Transverse colon (tissue), 4 donors: Measurements from ENCODE around the gene PDE8B. TPM values are rescaled to one million over a fixed set of nuclear protein-coding genes. Genes with fewer than 3 reads are reported as not detected.
"Not testable (repeated sequence)": the region's sequence is repeated elsewhere in the genome, so short reads cannot be mapped to it uniquely, and the experiment has no call there.

Experiments used
- DNase-seq: peaks from one replicate; pipeline ENCODE4 v3.0.0-alpha.2; 2019
- H3K27ac ChIP-seq, 4 donors: fragments of 200-600 bp; sonication (generic); 2 replicates each; pipeline ENCODE4 v1.5.1; 2016 to 2018; ENCODE audit warnings: inconsistent platforms in 4 of 4
- H3K27me3 ChIP-seq: fragments of 200-600 bp; sonication (generic); 2 replicates; pipeline ENCODE4 v1.5.1; 2017; ENCODE audit warnings: inconsistent platforms
- H3K36me3 ChIP-seq, 4 donors: fragments of 200-600 bp; sonication (generic); 2 replicates each; pipeline ENCODE4 v1.5.1; 2017 to 2019; ENCODE audit warnings: inconsistent platforms in 4 of 4
- H3K4me1 ChIP-seq, 4 donors: fragments of 200-600 bp; sonication (generic); 2 replicates each; pipeline ENCODE4 v1.5.1; 2017 to 2020; ENCODE audit warnings: inconsistent platforms in 4 of 4
- H3K4me3 ChIP-seq, 4 donors: fragments of 200-600 bp; sonication (generic); 1 replicate in 1 of 4; 2 replicates in 3 of 4; pipeline versions ENCODE4 v1.5.1 to v1.6.1; 2017 to 2019; ENCODE audit warnings: inconsistent platforms in 4 of 4
- H3K9me3 ChIP-seq, 2 donors: fragments of 200-600 bp; sonication (generic); 2 replicates each; pipeline ENCODE4 v1.5.1; 2017 to 2019; ENCODE audit warnings: inconsistent platforms in 2 of 2
- CTCF ChIP-seq, 5 experiments: fragments of 200-600 bp in 3 of 5; fragments of 450-650 bp in 2 of 5; sonication (generic) in 3 of 5; IDR thresholded peaks; 1 replicate in 2 of 5; 2 replicates in 3 of 5; pipeline ENCODE4 v1.5.1; 2016 to 2017; ENCODE audit warnings: antibody characterized with exemption in 5 of 5, inconsistent platforms in 3 of 5, mild to moderate bottlenecking in 2 of 5, moderate library complexity in 1 of 5
- EP300 ChIP-seq: sonication (generic); formaldehyde crosslinking; IDR thresholded peaks from one replicate; pipeline ENCODE4 v1.6.1; 2017; ENCODE audit warnings: antibody characterized with exemption, low read depth
- POLR2A ChIP-seq: fragments of 450-650 bp; IDR thresholded peaks from one replicate; pipeline ENCODE4 v1.6.1; 2016; ENCODE audit warnings: antibody characterized with exemption, mild to moderate bottlenecking, moderate library complexity
- POLR2AphosphoS5 ChIP-seq, 3 donors: sonication (generic); formaldehyde crosslinking; IDR thresholded peaks; one replicate each; pipeline ENCODE4 v1.6.1; 2016; ENCODE audit warnings: antibody characterized with exemption in 3 of 3
- WGBS, 2 donors: methylation state at CpG; one replicate each; pipeline ENCODE4 v1.1.5; 2018; ENCODE audit warnings: low coverage in 1 of 2; 5-methylcytosine and 5-hydroxymethylcytosine counted together
- in situ Hi-C, 4 donors: fragments of 200-750 bp; cut with MboI; loops; one replicate each; pipeline versions ENCODE4 v1.15.0 to v1.15.1; 2017; ENCODE audit warnings: low sequenced_read_pairs in 3 of 4, low pct_ligation_motif_present in 1 of 4, low pct_unique_long_range_greater_than_20kb in 1 of 4
- intact Hi-C: fragments of 100-400 bp; cut with DNase I; formaldehyde crosslinking; loops from one replicate; pipeline ENCODE4 v1.15.1; 2023; ENCODE audit warnings: low total_unique reads
- total RNA-seq, 4 donors: library from RNA; depleted of rRNA; stranded (reverse); fragments of >200 nt; gene quantifications; one replicate each; pipeline ENCODE4 v1.1.0, GENCODE V29; 2016

Gene PDE8B
- total RNA-seq, 4 donors from 2014 or later = 0.40 to 22.4 (median 1.2) TPM

DNA sequence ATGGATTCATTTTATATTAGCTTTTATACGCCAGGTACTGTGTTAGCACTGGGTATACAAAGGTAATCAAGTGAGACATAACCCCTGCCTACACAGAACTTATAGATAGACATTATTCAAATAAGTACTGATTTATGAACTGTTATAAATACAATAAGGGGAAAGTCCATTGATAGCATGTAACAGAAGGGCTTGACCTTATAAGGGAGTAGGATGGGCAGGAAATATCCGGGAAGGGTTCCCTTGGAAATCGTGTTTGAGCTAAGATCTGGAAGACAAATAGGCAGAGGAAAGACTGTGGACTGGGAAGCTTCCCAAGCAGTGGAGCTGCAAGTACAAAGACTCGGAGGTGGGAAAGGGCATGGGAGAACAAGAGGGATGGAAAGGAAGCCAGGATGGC, 170.2 kb downstream of the PDE8B start:
- Histone ChIP-seq H3K27ac (no peak overlapping the region), H3K4me3 (no peak overlapping the region), H3K9me3 (no peaks in the 10 kb centered on the region), H3K27me3 (no peaks in the 10 kb centered on the region), H3K36me3 (no peaks in the 10 kb centered on the region), H3K4me1 (no peaks in the 10 kb centered on the region)
- TF ChIP-seq POLR2A (no peak), CTCF (IDR thresholded peaks at IDR 0.05) (no peak), POLR2AphosphoS5 (IDR thresholded peaks at IDR 0.05) (no peak), EP300 (no peak)
- in situ Hi-C loops (no loop called here), intact Hi-C loops (no loop called here)
- 66 to 73% methylated on average over 4 of the region's 4 CpGs for WGBS, 2 donors
- no peak for DNase-seq

GRCh38 chr5:77383336-77383735, 172.9 kb downstream of the PDE8B start:
- in situ Hi-C loops, H3K9me3 ChIP-seq, H3K27ac ChIP-seq, DNase-seq, H3K36me3 ChIP-seq, H3K4me1 ChIP-seq, intact Hi-C loops, H3K27me3 ChIP-seq, H3K4me3 ChIP-seq: not testable (repeated sequence)
- WGBS, 2 donors = 96 to 100% methylated on average over 1 to 2 of the region's 2 CpGs

- DNase-seq, H3K27ac ChIP-seq, intact Hi-C loops, H3K36me3 ChIP-seq, H3K27me3 ChIP-seq, in situ Hi-C loops, H3K9me3 ChIP-seq, H3K4me3 ChIP-seq: not testable (repeated sequence)
- peaks cover 0 to 16% (median 0%) of the 10 kb centered on the region in 4 donors for H3K4me1 ChIP-seq
- 100% methylated on average over 1 of the region's 1 CpG for WGBS, 2 donors
Observed at GRCh38 chr5:77386340-77386739, 175.9 kb downstream of the PDE8B start.

- TF ChIP-seq EP300 (no peak), POLR2A (no peak), CTCF (IDR thresholded peaks at IDR 0.05) (no peak), POLR2AphosphoS5 (IDR thresholded peaks at IDR 0.05) (no peak)
Observed at GRCh38 chr5:77389746-77390145, 179.3 kb downstream of the PDE8B start.

GRCh38 chr5:77390221-77390620, 179.7 kb downstream of the PDE8B start:
- WGBS, 2 donors = 69 to 82% methylated on average over 2 to 3 of the region's 3 CpGs
- intact Hi-C loops = no loop called here
- Histone ChIP-seq H3K36me3 (no peaks in the 10 kb centered on the region), H3K4me1 (peaks cover 0 to 16% (median 0%) of the 10 kb centered on the region in 4 donors), H3K27me3 (no peaks in the 10 kb centered on the region), H3K4me3 (no peak overlapping the region), H3K27ac (peak overlapping the region in 2 of 4 donors; percentile 18 to 58), H3K9me3 (no peaks in the 10 kb centered on the region)
- TF ChIP-seq POLR2A (no peak), CTCF (IDR thresholded peaks at IDR 0.05) (no peak), EP300 (no peak), POLR2AphosphoS5 (IDR thresholded peaks at IDR 0.05) (no peak)
- in situ Hi-C loops = no loop called here
- DNase-seq = no peak

More at GRCh38 chr5:77389746-77390145, 179.3 kb downstream of the PDE8B start:
- 44 to 74% methylated on average over 2 of the region's 2 CpGs for WGBS, 2 donors
- no peaks in the 10 kb centered on the region for H3K36me3 ChIP-seq
- no peak overlapping the region for H3K4me3 ChIP-seq
- DNase-seq = no peak
- intact Hi-C loops (no loop called here), in situ Hi-C loops (no loop called here)
- H3K9me3 ChIP-seq = no peaks in the 10 kb centered on the region
- no peaks in the 10 kb centered on the region for H3K27me3 ChIP-seq
- H3K27ac ChIP-seq = peak overlapping the region in 2 of 4 donors; percentile 18 to 58
- H3K4me1 ChIP-seq = peaks cover 0 to 16% (median 0%) of the 10 kb centered on the region in 4 donors
